Renal cortex interstitium (tissue), 11 donors: ENCODE results near the gene ZNF185. TPM values are rescaled to one million over a fixed set of nuclear protein-coding genes. Genes with fewer than 3 reads are reported as not detected.
"Not testable (repeated sequence)": the region's sequence is repeated elsewhere in the genome, so short reads cannot be mapped to it uniquely, and the experiment has no call there.

Experiments
- DNase-seq, 11 donors: peaks; one replicate each; pipeline ENCODE4 v3.0.0-alpha.2; 2013; ENCODE audit warnings: low read depth in 9 of 11, low spot score in 4 of 11; ENCODE audit errors: extremely low read depth in 1 of 11
- polyA plus RNA-seq, 3 donors: library from polyadenylated mRNA; unstranded; fragments of 120-200 nt; gene quantifications; one replicate each; pipeline ENCODE4 v1.2.1, GENCODE V29; 2013; ENCODE audit not compliant: insufficient read length in 3 of 3

ZNF185 gene
- polyA plus RNA-seq, 3 donors: 37.3 to 52.4 (median 48.5) TPM

DNA sequence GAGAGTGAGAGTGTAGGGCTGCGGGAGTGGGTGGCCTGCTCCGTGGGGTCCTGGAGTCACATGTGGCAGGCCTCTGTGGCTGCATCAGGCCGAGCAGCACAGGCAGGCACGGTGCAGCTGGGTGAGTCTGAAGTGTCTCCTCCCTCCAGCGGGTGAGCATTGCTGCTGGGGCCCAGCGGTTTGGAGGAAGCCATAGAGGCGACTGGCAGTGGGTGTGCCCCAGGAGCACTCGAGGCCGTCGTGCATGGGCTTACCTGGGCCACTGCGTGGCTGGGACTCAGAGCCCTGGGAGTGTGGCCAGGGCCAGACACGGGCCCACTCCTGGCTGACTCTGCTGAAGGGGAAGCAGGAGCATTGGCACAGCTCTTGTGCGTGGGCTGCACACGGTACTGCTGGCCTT, 10.6 kb downstream of the ZNF185 start:
- no peak for DNase-seq

- DNase-seq: not testable (repeated sequence)
Measured at GRCh38 chrX:152910018-152910417, 12.2 kb downstream of the ZNF185 start.

DNA sequence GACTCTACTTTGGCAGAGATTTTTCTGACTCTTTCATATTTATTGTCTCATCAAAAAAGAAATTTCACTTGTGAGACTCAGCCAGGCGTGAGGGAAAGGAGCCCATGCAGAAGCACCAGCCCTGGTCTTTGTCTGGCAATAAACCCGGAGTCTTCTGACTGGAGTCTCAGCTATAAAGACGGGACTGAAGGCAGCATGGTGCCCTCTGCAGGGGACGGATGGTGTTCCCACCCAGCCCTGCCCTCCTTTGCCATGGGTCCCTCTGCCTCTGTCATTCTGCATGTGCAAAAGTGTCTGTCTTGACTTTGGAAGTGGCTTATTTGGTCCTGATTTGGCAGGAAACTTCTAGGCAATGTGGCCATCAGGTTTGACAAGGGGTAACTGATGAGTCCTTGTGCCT, 14.2 kb downstream of the ZNF185 start:
- DNase-seq: no peak

DNA sequence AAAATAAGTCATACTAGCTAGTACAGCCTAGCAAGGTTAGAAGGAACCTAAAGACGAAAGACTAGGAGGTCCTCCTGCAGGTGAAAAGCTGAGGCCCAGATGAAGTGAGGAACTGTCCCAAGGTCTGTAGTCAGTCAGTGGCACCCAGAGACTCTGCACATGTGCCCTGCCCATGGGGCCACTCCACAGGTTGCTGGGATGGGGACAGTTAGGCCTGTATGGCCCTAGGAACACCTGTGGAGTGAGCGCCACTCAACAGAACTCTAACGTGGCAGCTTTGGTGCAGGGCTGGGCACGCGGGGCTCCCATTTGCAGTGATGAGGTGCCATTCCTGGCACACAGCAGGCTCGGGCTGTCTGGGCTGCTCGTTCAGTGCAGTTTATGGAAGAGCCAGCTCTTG, 14.8 kb downstream of the ZNF185 start:
- no peak for DNase-seq

DNA sequence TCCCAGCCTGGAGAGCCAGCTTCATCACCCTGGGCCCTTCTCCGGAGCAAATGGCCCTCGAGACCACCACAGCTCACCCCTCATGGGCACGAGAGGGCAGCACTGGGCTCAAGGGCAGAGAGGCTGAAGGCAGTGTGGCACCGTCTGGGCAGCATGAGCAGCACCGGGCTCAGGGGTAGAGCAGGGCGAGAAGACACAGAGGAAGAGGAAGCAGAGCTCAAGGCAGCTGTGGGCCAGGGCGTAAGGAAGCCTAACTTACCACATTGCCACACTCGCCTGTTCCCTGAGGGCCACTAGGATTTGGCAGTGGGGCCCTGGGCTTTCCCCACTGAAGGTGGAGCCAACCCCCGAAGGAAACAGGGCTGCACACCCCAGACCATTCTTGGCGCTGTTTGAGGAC, 15.5 kb downstream of the ZNF185 start:
- DNase-seq: no peak

DNA sequence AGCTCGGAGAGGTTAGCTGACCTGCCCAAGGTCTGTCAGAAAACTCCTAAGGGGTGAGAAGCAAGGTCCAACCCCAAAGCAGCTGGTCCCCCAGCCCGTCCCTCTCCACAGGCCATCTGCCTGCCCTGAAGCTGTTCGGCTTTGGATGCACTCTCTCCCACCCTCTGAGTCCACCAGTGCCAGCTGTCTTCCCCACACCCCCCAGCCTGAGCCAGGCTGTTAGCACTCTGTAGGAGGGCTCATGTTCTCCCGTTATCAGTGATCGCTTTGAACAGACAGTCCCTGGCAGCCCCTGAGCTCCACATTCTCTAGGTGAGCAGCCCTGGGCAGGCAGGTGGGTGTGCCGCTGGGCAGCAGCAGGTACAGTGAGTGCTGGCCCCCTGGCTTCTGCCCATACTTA, 16.0 kb downstream of the ZNF185 start:
- DNase-seq: no peak

GRCh38 chrX:152915541-152916241, 17.8 kb downstream of the ZNF185 start:
- DNase-seq: peak in 1 of 11 donors; percentile 20

DNA sequence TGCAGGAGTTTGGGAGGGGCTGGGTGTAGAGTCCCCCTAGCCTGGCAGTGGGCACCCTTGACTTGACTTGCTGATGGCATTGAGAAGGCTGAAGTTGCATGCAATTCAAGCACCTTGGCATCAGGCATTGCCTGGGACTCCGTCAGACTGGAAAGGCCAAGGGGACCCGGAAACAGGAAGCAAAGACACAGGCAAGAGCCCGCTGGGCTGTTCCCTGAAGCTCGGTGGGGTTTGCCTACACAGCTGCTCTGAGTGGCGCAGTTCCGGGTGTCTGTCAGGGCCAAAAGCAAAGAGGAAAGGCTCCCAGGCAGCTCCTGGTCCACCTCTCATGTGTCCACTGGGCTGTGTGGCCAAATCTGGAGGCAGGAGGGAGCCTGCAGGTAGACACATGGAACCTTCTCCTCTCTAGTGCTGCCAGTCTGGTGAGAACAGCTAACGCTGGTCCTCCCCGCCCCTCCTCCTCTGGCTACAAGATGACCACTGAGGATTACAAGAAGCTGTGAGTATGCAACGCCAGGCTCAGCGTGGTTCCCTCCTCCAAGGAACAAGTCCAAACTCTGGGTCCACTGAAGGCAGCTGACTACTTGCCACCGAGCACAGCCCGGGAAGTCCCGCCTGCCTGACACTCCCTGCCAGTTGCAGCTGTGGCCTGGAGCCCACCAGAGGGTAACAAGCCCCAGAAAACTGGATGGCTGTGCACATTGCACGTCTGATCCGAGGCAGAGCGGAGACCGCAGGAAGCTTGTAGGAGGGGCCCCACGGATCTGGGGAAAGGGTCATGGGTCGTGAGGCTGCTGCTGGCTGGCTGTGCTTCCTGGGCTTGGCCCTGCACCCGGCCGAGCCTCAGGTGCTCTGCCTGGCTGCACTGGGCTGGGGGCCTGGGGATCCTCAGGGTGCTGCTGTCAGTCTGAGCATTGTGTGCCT, 20.1 kb downstream of the ZNF185 start:
- DNase-seq: no peak

DNA sequence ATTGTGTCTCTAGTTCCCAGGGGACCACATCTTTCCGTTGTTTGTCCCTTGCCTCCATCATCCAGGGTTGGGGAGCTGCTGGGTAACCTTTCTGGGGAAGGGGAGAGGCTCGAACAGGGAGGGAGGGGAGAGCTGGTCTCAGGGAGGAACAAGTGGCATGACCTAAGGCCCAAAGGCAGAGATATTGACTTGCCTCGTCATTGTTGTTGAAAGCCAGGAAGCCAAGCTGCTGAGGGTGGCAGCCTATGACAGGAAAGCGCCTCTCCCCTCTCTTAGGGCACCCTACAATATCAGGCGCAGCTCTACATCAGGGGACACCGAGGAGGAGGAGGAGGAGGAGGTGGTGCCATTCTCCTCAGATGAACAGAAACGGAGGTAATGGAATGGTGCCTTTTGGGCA, 20.8 kb downstream of the ZNF185 start:
- DNase-seq: no peak

GRCh38 chrX:152923599-152923998, 25.7 kb downstream of the ZNF185 start:
- DNase-seq: no peak

- no peak for DNase-seq
Measured at GRCh38 chrX:152925835-152926234, 28.0 kb downstream of the ZNF185 start.

DNA sequence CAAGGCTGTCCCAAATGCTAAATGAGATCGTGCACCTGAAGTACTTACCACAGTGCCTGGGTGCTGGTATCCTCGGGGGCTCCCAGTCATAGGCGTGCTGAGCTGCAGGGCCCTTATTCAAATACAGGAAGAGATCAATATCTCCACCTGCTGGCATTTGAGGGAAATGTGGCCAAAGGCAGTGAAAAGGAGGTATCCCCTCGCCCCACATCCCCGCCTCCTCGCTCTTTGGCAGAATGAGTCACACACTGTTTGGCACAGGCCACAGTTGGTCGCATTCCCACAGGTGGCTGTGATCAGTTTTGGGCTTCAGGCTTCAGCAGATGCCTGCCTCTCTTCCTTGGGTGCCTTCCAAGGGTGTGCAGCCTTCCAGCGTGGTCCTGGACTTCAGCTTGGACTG, 28.4 kb downstream of the ZNF185 start:
- peak in 2 of 11 donors; percentile 28 to 39 for DNase-seq

DNA sequence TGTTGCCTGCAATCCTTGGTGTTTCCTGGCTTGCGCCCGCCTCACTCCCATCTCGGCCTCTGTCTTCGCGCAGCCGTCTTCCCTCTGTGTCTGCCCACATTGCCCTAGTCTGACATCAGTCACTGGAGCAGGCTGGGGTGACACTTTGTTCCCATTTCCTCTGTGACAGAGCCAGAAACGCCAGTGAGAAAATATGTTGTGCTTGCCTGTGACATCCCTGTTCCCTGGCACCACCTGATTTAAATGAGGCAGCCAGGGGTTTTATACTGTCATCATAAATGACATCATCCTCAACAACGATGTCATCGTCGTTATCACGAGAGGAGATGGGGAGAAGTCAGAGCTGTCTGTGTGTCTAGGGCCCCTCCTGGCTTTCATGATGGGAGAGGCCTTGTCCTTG, 29.1 kb downstream of the ZNF185 start:
- no peak for DNase-seq

DNA sequence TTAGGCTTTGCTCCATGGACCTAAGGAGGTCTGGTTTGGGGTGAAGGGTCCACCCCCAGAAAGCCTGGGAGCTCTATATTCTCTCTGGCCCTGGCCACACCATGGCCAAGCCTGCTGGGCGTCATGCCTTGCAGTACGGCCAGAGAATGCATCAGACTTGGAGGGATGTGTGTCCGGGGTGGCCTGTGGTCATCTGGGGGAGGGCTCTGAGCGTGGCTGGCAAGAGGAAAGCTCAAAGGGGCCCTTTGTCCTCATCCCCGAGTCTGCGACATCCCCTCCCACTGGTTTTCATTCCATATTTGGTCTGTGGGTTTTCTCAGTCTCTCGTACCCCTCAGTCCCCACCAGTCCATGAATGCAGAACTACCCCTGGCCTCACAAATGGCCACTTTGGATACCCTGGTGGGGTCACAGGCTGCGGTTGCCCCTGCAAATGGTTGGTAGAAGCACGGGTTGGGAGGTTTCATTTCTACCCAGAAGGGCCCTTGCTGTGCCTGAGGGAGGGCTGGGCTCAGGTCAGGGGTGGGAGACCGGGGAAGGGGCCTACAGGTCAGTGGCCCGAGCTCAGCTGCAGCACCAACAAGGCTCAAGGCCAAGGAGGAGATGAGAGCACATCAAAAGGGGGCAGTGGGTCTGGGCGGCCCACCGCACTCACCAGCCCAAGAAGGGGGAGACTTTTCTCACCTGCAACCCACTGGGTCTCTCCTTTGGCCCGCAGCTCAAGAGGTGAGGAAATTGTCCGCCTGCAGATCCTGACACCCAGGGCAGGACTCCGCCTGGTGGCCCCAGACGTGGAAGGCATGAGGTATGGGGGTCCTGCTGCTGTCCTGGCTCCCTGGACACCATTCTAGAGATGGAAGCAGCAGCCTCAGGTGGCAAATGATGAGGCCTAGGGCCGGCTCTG, 30.2 kb downstream of the ZNF185 start:
- no peak for DNase-seq

- no peak for DNase-seq
Measured at GRCh38 chrX:152928761-152929400, 31.0 kb downstream of the ZNF185 start.

DNA sequence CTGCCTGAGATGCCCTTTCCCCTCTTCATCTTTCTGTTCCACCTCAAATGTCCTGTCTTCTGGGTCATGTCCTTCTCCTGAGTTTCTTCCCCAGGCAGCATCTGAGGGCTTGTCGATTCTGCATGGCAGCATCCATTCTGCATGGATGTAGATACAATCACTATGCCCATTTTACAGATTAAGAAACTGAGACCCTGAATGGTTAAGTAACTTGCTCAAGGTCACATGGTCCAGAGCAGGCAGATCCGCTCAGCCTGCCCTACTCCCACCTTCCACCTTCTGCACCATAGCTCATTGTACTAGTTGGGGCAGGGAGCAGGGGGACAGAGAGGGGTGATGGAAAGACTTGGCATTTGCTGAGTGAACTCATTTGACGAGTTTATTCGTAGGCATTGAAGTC, 32.0 kb downstream of the ZNF185 start:
- no peak for DNase-seq

GRCh38 chrX:152930516-152930915, 32.6 kb downstream of the ZNF185 start:
- DNase-seq: no peak

DNA sequence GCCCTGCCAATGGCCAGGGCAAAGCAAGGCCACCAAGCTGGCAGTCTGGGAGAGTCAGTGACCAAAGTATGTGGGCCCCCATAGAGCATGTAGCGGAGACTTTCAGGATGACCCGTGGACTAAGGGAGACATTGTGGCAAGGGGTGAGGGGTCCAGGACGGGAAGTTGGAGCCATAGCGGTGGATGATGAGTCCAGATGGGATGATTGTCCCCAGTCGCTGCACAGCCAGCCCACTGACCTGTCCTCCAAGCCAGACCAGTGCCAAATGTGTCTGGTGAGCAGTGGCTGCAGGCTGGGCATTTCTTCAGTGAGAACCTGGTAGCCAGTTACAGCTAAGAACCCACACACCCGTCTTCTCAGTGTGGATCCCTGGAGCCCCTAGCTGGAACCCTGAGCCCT, 34.3 kb downstream of the ZNF185 start:
- no peak for DNase-seq

GRCh38 chrX:152932598-152933175, 34.8 kb downstream of the ZNF185 start:
- no peak for DNase-seq
